Measurements from ENCODE around the gene TUBD1.
"Not testable (repeated sequence)": the region's sequence is repeated elsewhere in the genome, so short reads cannot be mapped to it uniquely, and the experiment has no call there.

TUBD1 gene, protein sequence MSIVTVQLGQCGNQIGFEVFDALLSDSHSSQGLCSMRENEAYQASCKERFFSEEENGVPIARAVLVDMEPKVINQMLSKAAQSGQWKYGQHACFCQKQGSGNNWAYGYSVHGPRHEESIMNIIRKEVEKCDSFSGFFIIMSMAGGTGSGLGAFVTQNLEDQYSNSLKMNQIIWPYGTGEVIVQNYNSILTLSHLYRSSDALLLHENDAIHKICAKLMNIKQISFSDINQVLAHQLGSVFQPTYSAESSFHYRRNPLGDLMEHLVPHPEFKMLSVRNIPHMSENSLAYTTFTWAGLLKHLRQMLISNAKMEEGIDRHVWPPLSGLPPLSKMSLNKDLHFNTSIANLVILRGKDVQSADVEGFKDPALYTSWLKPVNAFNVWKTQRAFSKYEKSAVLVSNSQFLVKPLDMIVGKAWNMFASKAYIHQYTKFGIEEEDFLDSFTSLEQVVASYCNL

DNA sequence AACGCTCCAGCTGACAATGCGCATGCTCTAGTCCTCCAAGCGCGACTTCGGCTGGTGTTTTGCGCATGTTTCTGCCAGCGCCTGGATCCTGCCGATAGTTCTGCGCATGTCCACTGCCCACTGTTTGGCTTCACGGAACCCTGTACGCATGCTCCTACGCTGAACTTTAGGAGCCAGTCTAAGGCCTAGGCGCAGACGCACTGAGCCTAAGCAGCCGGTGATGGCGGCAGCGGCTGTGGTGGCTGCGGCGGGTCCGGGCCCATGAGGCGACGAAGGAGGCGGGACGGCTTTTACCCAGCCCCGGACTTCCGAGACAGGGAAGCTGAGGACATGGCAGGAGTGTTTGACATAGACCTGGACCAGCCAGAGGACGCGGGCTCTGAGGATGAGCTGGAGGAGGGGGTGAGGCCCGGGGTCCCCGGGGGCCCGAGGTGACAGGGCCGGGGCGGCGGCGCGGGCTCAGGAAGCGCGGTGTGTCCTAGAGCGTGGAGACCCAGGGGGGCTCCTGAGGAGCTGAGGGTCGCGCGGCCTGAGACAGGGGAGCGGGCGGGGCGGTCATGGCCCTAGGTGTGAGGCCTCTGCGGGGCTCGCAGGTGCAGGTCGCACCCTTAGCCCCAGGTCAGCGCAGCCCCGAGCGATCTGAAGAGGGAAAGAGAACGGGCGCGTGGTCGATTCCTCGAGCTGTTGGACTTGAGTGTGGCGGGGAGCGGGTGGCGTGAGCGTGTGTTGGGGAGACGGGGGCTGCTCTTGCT lies at the start of gene TUBD1, which contains the start of gene RPS6KB1:
TUBD1 (minus strand) TSS at position 20 of the 752 bp plus-strand sequence. CDS start 1,941 bp downstream, outside the sequence.
RPS6KB1 (plus strand) TSS at position 198 of the 752 bp plus-strand sequence; CDS start at position 262, 64 bp downstream.
- H3K4me3 ChIP-seq (replicated peaks in 1 of 2; ENCODE audit: low read depth in 2 of 2, low read length in 2 of 2): peak within 1 kb of the TSS; percentile 97
- no peak for TF ChIP-seq CTCF (IDR thresholded peaks at IDR 0.05; ENCODE audit: low read depth, low read length)
- peak; percentile 100 for DNase-seq (ENCODE audit: low read depth in 2 of 2)

- no peak overlapping the region for H3K4me3 ChIP-seq (replicated peaks in 1 of 2; ENCODE audit: low read depth in 2 of 2, low read length in 2 of 2)
- TF ChIP-seq CTCF (IDR thresholded peaks at IDR 0.05; ENCODE audit: low read depth, low read length): no peak
- no peak for DNase-seq (ENCODE audit: low read depth in 2 of 2)
Observed at GRCh38 chr17:59941131-59941530, 48.4 kb upstream of the TUBD1 start.

DNA sequence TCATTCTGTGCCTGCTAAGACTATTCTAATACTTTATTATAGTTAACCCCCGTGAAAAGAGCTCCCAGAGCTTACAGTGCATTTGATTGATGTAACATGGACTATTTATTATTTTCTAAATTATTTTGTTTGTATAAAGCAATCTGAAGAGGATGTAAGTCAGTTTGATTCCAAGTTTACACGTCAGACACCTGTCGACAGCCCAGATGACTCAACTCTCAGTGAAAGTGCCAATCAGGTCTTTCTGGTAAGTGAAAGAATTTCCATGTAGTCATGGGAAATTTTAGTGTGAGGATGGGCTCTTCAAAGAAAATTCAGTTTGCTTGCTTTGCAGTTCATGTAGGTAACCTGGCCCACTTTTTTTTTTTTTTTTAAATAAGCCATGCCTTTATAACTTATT lies 48.0 kb upstream of the TUBD1 start:
- DNase-seq (ENCODE audit: low read depth in 2 of 2); H3K4me3 ChIP-seq (replicated peaks in 1 of 2; ENCODE audit: low read depth in 2 of 2, low read length in 2 of 2): not testable (repeated sequence)

GRCh38 chr17:59933317-59933716 lies 40.6 kb upstream of the TUBD1 start:
- not testable (repeated sequence) for DNase-seq (ENCODE audit: low read depth in 2 of 2); H3K4me3 ChIP-seq (replicated peaks in 1 of 2; ENCODE audit: low read depth in 2 of 2, low read length in 2 of 2)

- not testable (repeated sequence) for H3K4me3 ChIP-seq (replicated peaks in 1 of 2; ENCODE audit: low read depth in 2 of 2, low read length in 2 of 2)
- DNase-seq (ENCODE audit: low read depth in 2 of 2): peak; percentile 64 to 71
Observed at GRCh38 chr17:59930768-59931167, 38.0 kb upstream of the TUBD1 start.

- H3K4me3 ChIP-seq (replicated peaks in 1 of 2; ENCODE audit: low read depth in 2 of 2, low read length in 2 of 2); DNase-seq (ENCODE audit: low read depth in 2 of 2): not testable (repeated sequence)
Observed at GRCh38 chr17:59930121-59930520, 37.4 kb upstream of the TUBD1 start.

DNA sequence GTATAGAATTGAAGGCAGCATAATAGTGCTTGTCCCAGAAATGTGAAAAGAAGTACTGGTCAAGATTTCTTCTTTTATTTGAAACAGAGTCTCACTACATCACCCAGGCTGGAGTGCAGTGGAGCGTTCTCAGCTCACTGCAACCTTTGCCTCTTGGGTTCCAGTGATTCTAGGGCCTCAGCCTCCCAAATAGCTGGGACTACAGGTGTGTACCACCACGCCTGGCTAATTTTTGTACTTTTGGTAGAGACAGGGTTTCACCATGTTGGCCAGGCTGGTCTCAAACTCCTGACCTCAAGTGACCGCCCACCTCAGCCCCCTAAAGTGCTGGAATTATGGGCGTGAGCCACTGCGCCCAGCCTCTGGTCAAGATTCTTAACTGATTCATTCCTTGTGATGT lies 27.9 kb upstream of the TUBD1 start:
- not testable (repeated sequence) for H3K4me3 ChIP-seq (replicated peaks in 1 of 2; ENCODE audit: low read depth in 2 of 2, low read length in 2 of 2); DNase-seq (ENCODE audit: low read depth in 2 of 2)

- no peak overlapping the region for H3K4me3 ChIP-seq (replicated peaks in 1 of 2; ENCODE audit: low read depth in 2 of 2, low read length in 2 of 2)
- no peak for DNase-seq (ENCODE audit: low read depth in 2 of 2)
- no peak for TF ChIP-seq CTCF (IDR thresholded peaks at IDR 0.05; ENCODE audit: low read depth, low read length)
Observed at GRCh38 chr17:59916446-59916845, 23.7 kb upstream of the TUBD1 start.

GRCh38 chr17:59914274-59914854 lies 21.6 kb upstream of the TUBD1 start:
- peak; percentile 63 to 64 for DNase-seq (ENCODE audit: low read depth in 2 of 2)
- no peak overlapping the region for H3K4me3 ChIP-seq (replicated peaks in 1 of 2; ENCODE audit: low read depth in 2 of 2, low read length in 2 of 2)
- TF ChIP-seq CTCF (IDR thresholded peaks at IDR 0.05; ENCODE audit: low read depth, low read length): peak; percentile 45

All from cardiac fibroblast (primary cell).